ENCODE results near the gene NCEH1. TPM values are rescaled to one million over a fixed set of nuclear protein-coding genes. Genes with fewer than 3 reads are reported as not detected.

NCEH1 gene
- total RNA-seq, 2 donors from 2014 or later: 7.1 to 22.7 TPM

DNA sequence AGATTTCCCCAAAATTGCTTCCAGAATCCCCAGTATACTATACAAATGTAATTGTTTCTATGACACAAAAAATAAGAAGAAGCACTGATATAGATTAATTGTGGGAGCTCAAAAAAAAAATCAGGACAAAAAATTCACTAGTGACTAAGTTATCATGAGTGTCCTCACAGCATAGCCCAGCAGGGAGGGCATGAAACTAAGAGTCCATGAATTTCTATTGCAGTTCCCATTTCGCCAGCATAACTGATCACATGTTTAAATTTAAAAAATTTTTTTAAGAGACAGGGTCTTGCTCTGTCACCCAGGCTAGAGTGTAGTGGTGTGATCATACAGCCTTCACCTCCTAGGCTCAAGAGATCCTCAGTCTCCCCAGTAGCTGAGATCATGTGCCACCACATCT, 10.6 kb downstream of the NCEH1 start:
- H3K36me3 ChIP-seq: no peaks in the 10 kb centered on the region
- ATAC-seq (ENCODE audit: insufficient number of reproducible peaks, low FRiP score, low read depth): no peak
- H3K27ac ChIP-seq: no peak overlapping the region
- TF ChIP-seq, protein P1, sequence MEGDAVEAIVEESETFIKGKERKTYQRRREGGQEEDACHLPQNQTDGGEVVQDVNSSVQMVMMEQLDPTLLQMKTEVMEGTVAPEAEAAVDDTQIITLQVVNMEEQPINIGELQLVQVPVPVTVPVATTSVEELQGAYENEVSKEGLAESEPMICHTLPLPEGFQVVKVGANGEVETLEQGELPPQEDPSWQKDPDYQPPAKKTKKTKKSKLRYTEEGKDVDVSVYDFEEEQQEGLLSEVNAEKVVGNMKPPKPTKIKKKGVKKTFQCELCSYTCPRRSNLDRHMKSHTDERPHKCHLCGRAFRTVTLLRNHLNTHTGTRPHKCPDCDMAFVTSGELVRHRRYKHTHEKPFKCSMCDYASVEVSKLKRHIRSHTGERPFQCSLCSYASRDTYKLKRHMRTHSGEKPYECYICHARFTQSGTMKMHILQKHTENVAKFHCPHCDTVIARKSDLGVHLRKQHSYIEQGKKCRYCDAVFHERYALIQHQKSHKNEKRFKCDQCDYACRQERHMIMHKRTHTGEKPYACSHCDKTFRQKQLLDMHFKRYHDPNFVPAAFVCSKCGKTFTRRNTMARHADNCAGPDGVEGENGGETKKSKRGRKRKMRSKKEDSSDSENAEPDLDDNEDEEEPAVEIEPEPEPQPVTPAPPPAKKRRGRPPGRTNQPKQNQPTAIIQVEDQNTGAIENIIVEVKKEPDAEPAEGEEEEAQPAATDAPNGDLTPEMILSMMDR (IDR thresholded peaks at IDR 0.05): no peak
- DNase-seq (ENCODE audit: low spot score): no peak
- H3K9me3 ChIP-seq: no peaks in the 10 kb centered on the region
- no peak overlapping the region for H3K4me3 ChIP-seq
- H3K4me1 ChIP-seq (ENCODE audit: control insufficient read depth in 1 of 2, low read depth in 2 of 2): peaks cover 0 to 8% of the 10 kb centered on the region in 2 donors
- H3K27me3 ChIP-seq (replicated peaks; ENCODE audit: insufficient read depth): no peaks in the 10 kb centered on the region

DNA sequence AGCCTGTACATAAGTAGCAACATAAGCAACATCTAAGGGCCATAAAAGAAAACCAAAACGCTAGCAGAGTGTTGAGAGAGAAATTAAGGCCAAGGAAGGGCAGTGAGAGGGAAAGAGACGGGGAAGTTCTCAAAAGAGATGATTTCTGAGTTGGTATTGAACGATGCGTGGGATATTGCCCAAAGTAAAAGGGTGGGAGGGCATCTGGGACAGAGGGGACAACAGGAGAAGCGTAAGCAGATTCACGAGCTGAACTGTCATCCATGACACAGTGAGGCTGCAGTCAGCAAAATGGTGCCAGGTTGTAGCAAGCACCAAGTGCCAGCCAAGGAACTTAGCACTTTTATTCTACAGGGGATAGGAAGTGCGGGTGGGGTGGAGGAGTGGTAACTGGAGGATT, 11.8 kb downstream of the NCEH1 start:
- TF ChIP-seq, protein P1 (IDR thresholded peaks at IDR 0.05): no peak
- no peak overlapping the region for H3K4me3 ChIP-seq
- H3K9me3 ChIP-seq: no peaks in the 10 kb centered on the region
- no peak for DNase-seq (ENCODE audit: low spot score)
- no peaks in the 10 kb centered on the region for H3K27me3 ChIP-seq (replicated peaks; ENCODE audit: insufficient read depth)
- H3K4me1 ChIP-seq (ENCODE audit: control insufficient read depth in 1 of 2, low read depth in 2 of 2): peaks cover 0 to 8% of the 10 kb centered on the region in 2 donors
- no peaks in the 10 kb centered on the region for H3K36me3 ChIP-seq
- no peak for ATAC-seq (ENCODE audit: insufficient number of reproducible peaks, low FRiP score, low read depth)
- peak overlapping the region in 1 of 2 donors; percentile 8 for H3K27ac ChIP-seq

DNA sequence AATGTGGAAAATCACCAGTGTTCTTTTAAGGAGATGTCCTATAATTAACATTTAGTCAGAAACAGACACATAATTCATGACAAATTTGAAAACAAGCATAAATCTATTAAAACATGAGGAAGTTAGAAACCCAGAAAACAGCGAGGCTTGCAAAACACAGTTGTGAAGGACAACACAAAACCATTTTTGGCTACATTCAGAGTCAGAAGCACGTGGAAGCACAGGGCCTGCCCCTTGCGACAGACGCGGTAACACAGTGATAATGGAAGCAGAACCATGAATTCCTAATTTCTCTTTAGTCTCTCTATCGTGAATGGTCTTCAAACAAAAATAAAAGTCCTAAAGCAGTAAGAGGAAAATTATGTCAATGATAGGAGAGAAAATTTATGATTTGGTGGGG, 12.2 kb downstream of the NCEH1 start:
- no peaks in the 10 kb centered on the region for H3K36me3 ChIP-seq
- no peaks in the 10 kb centered on the region for H3K9me3 ChIP-seq
- DNase-seq (ENCODE audit: low spot score): no peak
- no peaks in the 10 kb centered on the region for H3K27me3 ChIP-seq (replicated peaks; ENCODE audit: insufficient read depth)
- TF ChIP-seq, protein P1 (IDR thresholded peaks at IDR 0.05): no peak
- H3K4me3 ChIP-seq: no peak overlapping the region
- H3K27ac ChIP-seq: peak overlapping the region in 1 of 2 donors; percentile 37
- H3K4me1 ChIP-seq (ENCODE audit: control insufficient read depth in 1 of 2, low read depth in 2 of 2): peaks cover 0 to 8% of the 10 kb centered on the region in 2 donors
- no peak for ATAC-seq (ENCODE audit: insufficient number of reproducible peaks, low FRiP score, low read depth)

DNA sequence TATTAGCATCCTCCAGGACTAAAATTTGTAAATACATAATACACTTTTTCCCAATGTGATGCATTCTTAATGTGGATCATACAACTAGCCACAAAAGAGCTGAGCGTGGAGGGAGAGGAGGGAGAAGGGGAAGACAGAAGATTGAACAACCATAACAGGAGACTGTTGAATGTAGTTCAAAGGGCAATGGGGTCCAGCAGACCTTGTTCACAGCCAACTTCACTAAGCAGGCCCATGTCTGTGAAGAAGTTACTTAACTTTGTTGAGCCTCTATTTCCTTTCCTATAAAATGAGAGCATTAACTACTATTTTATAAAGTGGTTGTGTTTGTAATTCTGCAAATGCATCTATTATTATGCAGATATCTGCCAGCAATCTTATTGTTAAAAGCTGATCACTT, 13.3 kb downstream of the NCEH1 start:
- ATAC-seq (ENCODE audit: insufficient number of reproducible peaks, low FRiP score, low read depth): no peak
- Histone ChIP-seq H3K27ac (no peak overlapping the region), H3K9me3 (no peaks in the 10 kb centered on the region), H3K4me3 (no peak overlapping the region), H3K36me3 (no peaks in the 10 kb centered on the region), H3K4me1 (ENCODE audit: control insufficient read depth in 1 of 2, low read depth in 2 of 2) (peaks cover 0 to 8% of the 10 kb centered on the region in 2 donors), H3K27me3 (replicated peaks; ENCODE audit: insufficient read depth) (no peaks in the 10 kb centered on the region)
- TF ChIP-seq, protein P1 (IDR thresholded peaks at IDR 0.05): no peak
- DNase-seq (ENCODE audit: low spot score): no peak

DNA sequence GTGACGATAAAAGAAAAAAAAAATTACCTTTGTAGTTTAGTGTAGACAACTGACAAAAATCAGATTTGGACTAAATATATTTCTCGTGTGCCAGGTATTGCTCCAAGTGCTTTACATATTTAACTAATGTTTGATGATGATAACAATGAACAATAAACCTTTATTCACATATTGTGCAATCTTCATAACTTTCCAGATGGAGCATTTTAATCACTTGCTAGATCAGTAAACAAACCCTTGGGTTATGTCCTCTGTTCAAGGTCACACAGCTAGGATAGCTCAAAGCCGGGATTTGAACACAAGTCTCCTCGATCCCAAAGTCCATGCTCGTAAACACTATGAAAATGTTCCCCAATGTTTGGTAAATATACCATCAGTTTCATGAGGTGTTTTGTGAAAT, 14.5 kb downstream of the NCEH1 start:
- H3K36me3 ChIP-seq: no peaks in the 10 kb centered on the region
- no peaks in the 10 kb centered on the region for H3K9me3 ChIP-seq
- DNase-seq (ENCODE audit: low spot score) (no peak), ATAC-seq (ENCODE audit: insufficient number of reproducible peaks, low FRiP score, low read depth) (no peak)
- peaks cover 3 to 15% of the 10 kb centered on the region in 2 donors for H3K4me1 ChIP-seq (ENCODE audit: control insufficient read depth in 1 of 2, low read depth in 2 of 2)
- TF ChIP-seq, protein P1 (IDR thresholded peaks at IDR 0.05): no peak
- H3K27ac ChIP-seq: no peak overlapping the region
- H3K27me3 ChIP-seq (replicated peaks; ENCODE audit: insufficient read depth): no peaks in the 10 kb centered on the region
- no peak overlapping the region for H3K4me3 ChIP-seq
